Kidney (tissue), 14 donors: ENCODE results near the gene SCD. TPM values are rescaled to one million over a fixed set of nuclear protein-coding genes. Genes with fewer than 3 reads are reported as not detected.
"Not testable (repeated sequence)": the region's sequence is repeated elsewhere in the genome, so short reads cannot be mapped to it uniquely, and the experiment has no call there.

Source experiments
- DNase-seq, 5 donors: peaks; one replicate each; pipeline ENCODE4 v3.0.0-alpha.2; 2013 to 2020
- FAIRE-seq: peaks from 2 replicates; lab custom pipeline; 2012; peaks lifted over from hg19 to GRCh38; lab: Jason Lieb, UNC
- H3K27ac ChIP-seq, 2 donors: one replicate each; pipeline ENCODE4 v1.7.0; 2013; ENCODE audit warnings: low read depth in 2 of 2, low read length in 2 of 2, inconsistent platforms in 1 of 2
- H3K27me3 ChIP-seq: one replicate; pipeline ENCODE4 v1.7.1; 2013; ENCODE audit warnings: low read length, inconsistent platforms; ENCODE audit not compliant: control insufficient read depth, insufficient read depth
- H3K36me3 ChIP-seq, 3 donors: one replicate each; pipeline versions ENCODE4 v1.7.0 to v1.7.1; 2013; ENCODE audit warnings: low read length in 3 of 3, control low read depth in 1 of 3, inconsistent platforms in 1 of 3; ENCODE audit not compliant: insufficient read depth in 3 of 3, control insufficient read depth in 2 of 3
- H3K4me1 ChIP-seq, 3 donors: one replicate each; pipeline versions ENCODE4 v1.7.0 to v1.7.1; 2013; ENCODE audit warnings: low read length in 3 of 3, inconsistent platforms in 1 of 3, low read depth in 1 of 3; ENCODE audit not compliant: control insufficient read depth in 2 of 3, insufficient read depth in 2 of 3
- H3K4me3 ChIP-seq, 3 donors: one replicate each; pipeline versions ENCODE4 v1.7.0 to v1.8.1; 2013; ENCODE audit warnings: low read length in 3 of 3, control low read depth in 1 of 3, inconsistent platforms in 1 of 3
- H3K9ac ChIP-seq, 3 donors: one replicate each; pipeline versions ENCODE4 v1.7.0 to v1.7.1; 2013; ENCODE audit warnings: low read length in 3 of 3, control low read depth in 1 of 3, inconsistent platforms in 1 of 3
- H3K9me3 ChIP-seq, 3 donors: one replicate each; pipeline versions ENCODE4 v1.7.0 to v1.7.1; 2013; ENCODE audit warnings: low read length in 3 of 3, control low read depth in 1 of 3, inconsistent platforms in 1 of 3; ENCODE audit not compliant: control insufficient read depth in 2 of 3, insufficient read depth in 1 of 3
- intact Hi-C: fragments of 100-400 bp; cut with DNase I; formaldehyde crosslinking; loops from one replicate; pipeline ENCODE4 v1.11.1; 2022
- polyA plus RNA-seq: library from polyadenylated mRNA; stranded (reverse); fragments of 350-450 nt; fragmentation: Illumina TruSeq; extraction: RNeasy Lipid Tissue Mini Kit (QIAGEN cat#74804); gene quantifications from one replicate; pipeline ENCODE4 v1.2.3, GENCODE V29; 2014; ENCODE audit warnings: low read depth, low replicate concordance; ENCODE audit not compliant: insufficient read depth
- total RNA-seq: library from RNA; stranded (reverse); fragmentation: NEBNext Ultra II Directional; extraction: Animal tissue kit (Norgen Biotek cat#: 25700); gene quantifications from one replicate; pipeline ENCODE4 v1.2.1, GENCODE V29; 2021
- TF ChIP-seq, protein P1 (sequence below): IDR thresholded peaks from 3 replicates; pipeline ENCODE4 v1.5.1; 2012; ENCODE audit warnings: mild to moderate bottlenecking, moderate library complexity, borderline replicate concordance; ENCODE audit not compliant: insufficient read depth; ENCODE audit errors: extremely low read depth
- donor health status: control.
- donor health status: control.
- donor health status: control.
- donor health status: control.
- donor health status: control.
- donor health status: DM: yes; HTN: yes; CAD: no.
- donor health status: Normal renal cell carcinoma (clear cell type).

Gene SCD
- total and polyA plus RNA-seq, 2 donors from 2014 or later, result 8.7 to 10.7 TPM

DNA sequence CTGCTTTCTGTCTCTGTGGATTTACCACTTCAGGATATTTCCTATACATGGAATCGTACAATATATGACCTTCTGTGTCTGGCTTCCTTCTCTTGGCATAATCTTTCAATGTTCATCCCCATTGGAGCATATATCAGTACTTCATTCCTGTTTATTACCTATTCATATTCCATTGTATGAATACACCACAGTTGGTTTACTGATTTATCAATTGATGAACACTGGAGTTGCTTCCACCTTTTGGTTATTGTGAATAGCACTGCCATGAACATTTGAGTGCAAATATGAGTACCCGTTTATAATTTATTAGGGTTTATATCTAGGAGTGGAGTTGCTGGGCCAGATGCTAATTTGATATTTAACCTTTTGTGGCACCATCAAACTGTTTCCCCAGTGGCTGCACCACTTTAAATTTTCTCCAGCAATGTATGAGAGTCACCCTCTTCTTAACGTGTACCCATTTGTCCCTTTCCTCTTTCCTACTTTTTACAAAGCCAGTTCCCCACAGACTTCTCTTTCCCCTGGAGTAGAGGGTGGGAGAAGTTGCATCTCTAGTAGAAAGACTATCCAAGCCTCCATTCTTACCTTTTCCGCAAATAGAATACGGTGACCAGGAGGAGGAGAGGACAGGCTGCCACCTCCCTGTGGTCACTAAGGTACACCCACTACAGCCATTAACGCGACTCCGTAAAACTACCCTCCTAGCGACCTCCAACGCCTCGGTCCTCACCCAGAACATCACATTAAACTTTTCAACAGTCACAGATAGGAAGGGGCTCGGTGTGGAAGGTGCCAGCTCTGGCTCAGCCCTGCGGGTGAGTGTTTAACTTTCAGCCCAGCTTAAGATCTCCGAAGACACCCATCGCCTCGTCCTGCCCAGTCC, 25.6 kb downstream of the SCD start:
- Histone ChIP-seq H3K36me3 (no peaks in the 10 kb centered on the region), H3K27ac (peak overlapping the region; percentile 91 to 98), H3K4me3 (peak overlapping the region; percentile 30 to 68 (median 53)), H3K9me3 (no peaks in the 10 kb centered on the region), H3K27me3 (no peaks in the 10 kb centered on the region), H3K4me1 (peaks cover 0 to 21% (median 15%) of the 10 kb centered on the region in 3 donors), H3K9ac (peak overlapping the region in 2 of 3 donors; percentile 4 to 56)
- DNase-seq (no peak), FAIRE-seq (no peak)
- intact Hi-C loops, result no loop called here
- TF ChIP-seq, protein P1, sequence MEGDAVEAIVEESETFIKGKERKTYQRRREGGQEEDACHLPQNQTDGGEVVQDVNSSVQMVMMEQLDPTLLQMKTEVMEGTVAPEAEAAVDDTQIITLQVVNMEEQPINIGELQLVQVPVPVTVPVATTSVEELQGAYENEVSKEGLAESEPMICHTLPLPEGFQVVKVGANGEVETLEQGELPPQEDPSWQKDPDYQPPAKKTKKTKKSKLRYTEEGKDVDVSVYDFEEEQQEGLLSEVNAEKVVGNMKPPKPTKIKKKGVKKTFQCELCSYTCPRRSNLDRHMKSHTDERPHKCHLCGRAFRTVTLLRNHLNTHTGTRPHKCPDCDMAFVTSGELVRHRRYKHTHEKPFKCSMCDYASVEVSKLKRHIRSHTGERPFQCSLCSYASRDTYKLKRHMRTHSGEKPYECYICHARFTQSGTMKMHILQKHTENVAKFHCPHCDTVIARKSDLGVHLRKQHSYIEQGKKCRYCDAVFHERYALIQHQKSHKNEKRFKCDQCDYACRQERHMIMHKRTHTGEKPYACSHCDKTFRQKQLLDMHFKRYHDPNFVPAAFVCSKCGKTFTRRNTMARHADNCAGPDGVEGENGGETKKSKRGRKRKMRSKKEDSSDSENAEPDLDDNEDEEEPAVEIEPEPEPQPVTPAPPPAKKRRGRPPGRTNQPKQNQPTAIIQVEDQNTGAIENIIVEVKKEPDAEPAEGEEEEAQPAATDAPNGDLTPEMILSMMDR, result no peak

DNA sequence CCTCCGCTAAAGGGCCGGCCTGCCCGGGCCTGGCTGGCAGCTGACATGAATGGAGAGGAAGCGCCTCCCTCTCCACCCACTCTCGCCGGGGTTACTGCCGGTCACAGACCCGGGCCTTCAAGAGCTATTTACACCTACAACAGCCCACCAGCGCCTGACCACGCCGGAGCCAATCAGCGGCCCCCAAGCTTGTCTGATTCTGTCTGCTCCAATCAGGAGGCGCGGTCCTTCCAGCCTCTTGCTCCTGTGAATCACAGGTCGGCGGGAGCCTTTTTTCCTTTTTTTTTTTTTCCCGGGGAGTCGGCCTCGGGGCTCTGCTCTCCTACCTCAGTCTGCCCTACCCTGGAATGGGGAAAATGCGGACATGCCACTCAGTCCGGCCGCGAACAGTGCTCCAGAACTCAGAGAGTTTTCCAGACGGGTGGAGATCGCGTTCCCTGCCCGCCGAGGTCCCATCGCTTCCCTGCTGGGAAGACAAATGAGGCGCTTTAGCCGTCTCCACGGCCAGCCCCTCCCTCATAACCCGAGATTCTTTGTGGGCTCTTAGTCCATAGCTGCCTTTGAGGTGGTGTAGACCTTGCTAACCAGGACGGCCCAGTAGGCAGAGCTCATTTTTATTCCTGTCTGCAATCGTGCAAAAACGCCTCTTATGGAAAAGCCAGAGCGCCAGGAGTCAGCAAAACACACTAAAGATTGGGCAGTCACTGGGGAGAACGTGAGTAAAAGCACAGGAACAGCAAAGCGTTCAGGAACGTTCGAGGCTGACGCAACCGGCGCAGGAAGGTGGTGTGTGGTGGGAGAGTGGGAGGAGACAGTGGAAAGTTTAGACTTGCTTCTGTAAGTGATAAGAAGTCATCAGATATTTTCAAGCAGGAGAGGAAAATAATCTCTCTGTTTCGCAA, 26.5 kb downstream of the SCD start:
- intact Hi-C loops, result no loop called here
- Histone ChIP-seq H3K36me3 (no peaks in the 10 kb centered on the region), H3K27me3 (no peaks in the 10 kb centered on the region), H3K9ac (peak overlapping the region; percentile 65 to 92 (median 74)), H3K4me3 (peak overlapping the region; percentile 59 to 79 (median 68)), H3K4me1 (peaks cover 0 to 21% (median 15%) of the 10 kb centered on the region in 3 donors), H3K27ac (peak overlapping the region; percentile 91 to 98), H3K9me3 (no peaks in the 10 kb centered on the region)
- peak; percentile 99 for DNase-seq
- TF ChIP-seq, protein P1, result no peak
- peak; percentile 78 for FAIRE-seq

DNA sequence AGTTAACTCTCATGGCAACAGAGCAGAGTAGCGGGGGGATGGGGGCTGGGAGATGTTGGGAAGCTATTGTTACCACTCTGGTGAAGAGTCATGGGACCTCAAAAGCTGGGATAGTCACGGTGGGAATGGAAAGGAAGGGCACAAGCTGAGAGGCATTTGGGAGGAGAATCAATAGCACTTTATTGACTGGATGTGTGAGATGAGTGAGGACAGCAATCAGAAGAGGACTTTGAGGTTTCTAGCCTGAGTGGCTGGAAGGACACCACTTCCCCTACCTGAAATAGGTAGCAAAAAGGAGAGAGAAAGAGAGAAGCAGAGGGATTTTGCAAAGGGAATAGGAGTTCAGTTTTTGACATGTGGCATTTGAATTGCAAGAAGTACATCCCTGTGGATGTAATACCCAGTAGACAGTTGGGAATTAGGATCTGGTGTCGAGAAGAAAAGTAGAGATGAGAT, 27.2 kb downstream of the SCD start:
- H3K9ac ChIP-seq, result peak overlapping the region; percentile 65 to 74 (median 66)
- peaks cover 0 to 21% (median 15%) of the 10 kb centered on the region in 3 donors for H3K4me1 ChIP-seq

DNA sequence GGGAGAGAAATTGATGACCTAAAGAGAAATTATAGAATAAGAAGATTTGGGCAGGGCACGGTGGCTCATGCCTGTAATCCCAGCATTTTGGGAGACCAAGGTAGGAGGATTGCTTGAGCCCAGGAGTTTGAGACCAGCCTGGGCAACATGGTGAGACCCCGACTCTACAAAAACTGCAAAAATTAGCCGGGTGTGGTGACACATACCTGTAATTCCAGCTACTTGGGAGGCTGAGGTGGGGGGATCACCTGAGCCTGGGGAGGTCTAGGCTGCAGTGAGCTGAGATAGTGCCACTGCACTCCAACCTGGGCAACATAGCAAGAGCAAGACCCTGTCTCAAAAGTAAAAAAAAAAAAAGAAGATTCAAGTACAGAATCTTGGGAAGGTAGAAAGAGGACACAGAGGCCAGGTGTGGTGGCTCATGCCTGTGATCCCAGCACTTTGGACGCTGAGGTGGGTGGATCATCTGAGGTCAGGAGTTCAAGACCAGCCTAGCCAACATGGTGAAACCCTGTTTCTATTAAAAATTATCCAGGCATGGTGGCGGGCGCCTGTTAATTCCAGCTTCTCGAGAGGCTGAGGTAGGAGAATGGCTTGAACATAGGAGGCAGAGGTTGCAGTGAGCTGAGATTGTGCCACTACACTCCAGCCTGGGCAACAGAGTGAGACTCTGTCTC, 27.8 kb downstream of the SCD start:
- H3K4me3 ChIP-seq, result peak overlapping the region in 2 of 3 donors; percentile 59 to 68
- DNase-seq, H3K27ac ChIP-seq, H3K9me3 ChIP-seq, H3K36me3 ChIP-seq, FAIRE-seq, H3K27me3 ChIP-seq, intact Hi-C loops: not testable (repeated sequence)
- H3K4me1 ChIP-seq, result peaks cover 0 to 21% (median 15%) of the 10 kb centered on the region in 3 donors
- peak overlapping the region in 1 of 3 donors; percentile 65 for H3K9ac ChIP-seq

More for the DNA sequence above, 27.2 kb downstream of the SCD start:
- peak overlapping the region; percentile 59 to 79 (median 68) for H3K4me3 ChIP-seq
- no peak for FAIRE-seq
- no peaks in the 10 kb centered on the region for H3K27me3 ChIP-seq
- no peaks in the 10 kb centered on the region for H3K9me3 ChIP-seq
- intact Hi-C loops, result no loop called here
- peak overlapping the region; percentile 91 to 98 for H3K27ac ChIP-seq
- TF ChIP-seq, protein P1, result no peak
- no peaks in the 10 kb centered on the region for H3K36me3 ChIP-seq
- DNase-seq, result no peak

DNA sequence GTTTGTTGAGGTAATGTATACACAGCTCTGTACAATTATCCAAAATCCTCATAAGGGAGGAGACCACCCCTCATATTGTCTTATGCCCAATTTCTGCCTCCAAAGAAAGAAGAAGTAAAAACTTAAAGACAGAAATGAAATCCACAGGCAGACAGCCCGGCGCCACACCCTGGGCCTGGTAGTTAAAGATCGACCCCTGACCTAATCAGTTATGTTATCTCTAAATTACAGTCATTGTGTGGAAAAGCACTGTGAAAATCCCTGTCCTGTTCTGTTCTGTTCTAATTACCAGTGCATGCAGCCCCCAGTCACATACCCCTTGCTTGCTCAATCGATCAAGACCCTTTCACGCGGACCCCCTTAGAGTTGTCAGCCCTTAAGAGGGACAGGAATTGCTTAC, 29.6 kb downstream of the SCD start:
- H3K36me3 ChIP-seq, H3K27ac ChIP-seq, FAIRE-seq: not testable (repeated sequence)

More for the DNA sequence above, 29.6 kb downstream of the SCD start:
- H3K27me3 ChIP-seq, H3K4me1 ChIP-seq, H3K9me3 ChIP-seq, intact Hi-C loops, H3K4me3 ChIP-seq, DNase-seq, H3K9ac ChIP-seq: not testable (repeated sequence)
